GM12872 (cell line): ENCODE data around the gene RAP1GAP.

Experiments used
- TF ChIP-seq, protein P1 (sequence below): IDR thresholded peaks from 3 replicates; pipeline ENCODE4 v1.5.1; 2011; ENCODE audit warnings: low read depth, mild to moderate bottlenecking, low read length, moderate library complexity; ENCODE audit not compliant: insufficient read depth

RAP1GAP gene

DNA sequence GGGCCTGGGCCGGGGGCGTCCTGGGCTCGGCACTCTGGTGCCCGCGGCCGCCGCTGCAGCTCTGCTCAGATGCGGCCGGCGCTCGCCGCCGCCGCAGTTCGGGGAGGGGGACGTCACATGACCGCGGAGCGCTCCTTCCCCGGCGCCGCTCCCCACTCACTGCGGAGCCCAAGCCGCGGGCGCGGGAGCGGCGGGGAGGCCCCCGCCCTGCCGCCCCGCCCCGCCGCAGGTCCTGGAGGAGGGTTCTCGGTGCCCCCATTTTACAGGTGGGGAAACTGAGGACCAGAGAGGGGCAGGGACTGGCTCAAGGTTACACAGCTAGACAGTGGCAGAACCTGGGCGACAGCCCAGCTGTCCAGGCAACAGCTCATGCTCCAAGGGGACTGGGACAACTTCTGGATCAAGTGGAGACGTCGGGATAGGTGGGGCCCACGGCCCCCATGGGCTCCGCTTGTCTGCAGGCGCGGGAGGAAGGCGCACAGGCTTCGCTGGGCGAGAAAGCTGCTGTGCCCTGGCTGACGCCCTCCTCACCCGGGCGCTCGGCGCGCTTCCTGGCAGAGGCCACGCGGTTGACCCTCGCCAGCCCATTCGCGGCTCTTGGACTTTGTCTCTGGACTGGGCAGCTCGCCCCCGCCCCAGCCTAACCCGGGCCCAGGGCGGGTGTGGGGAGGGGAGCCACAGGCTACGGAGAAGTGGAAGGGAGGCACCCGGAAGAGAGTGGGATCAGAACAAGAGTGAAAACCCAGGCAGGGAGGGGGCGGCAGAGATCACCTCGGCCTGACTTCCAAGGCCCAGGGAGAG, at the start of gene RAP1GAP:
TSS of gene RAP1GAP (minus strand) at position 100 of the 801 bp plus-strand sequence. CDS start 49,325 bp downstream, outside the sequence.
- TF ChIP-seq, protein P1, sequence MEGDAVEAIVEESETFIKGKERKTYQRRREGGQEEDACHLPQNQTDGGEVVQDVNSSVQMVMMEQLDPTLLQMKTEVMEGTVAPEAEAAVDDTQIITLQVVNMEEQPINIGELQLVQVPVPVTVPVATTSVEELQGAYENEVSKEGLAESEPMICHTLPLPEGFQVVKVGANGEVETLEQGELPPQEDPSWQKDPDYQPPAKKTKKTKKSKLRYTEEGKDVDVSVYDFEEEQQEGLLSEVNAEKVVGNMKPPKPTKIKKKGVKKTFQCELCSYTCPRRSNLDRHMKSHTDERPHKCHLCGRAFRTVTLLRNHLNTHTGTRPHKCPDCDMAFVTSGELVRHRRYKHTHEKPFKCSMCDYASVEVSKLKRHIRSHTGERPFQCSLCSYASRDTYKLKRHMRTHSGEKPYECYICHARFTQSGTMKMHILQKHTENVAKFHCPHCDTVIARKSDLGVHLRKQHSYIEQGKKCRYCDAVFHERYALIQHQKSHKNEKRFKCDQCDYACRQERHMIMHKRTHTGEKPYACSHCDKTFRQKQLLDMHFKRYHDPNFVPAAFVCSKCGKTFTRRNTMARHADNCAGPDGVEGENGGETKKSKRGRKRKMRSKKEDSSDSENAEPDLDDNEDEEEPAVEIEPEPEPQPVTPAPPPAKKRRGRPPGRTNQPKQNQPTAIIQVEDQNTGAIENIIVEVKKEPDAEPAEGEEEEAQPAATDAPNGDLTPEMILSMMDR, result no peak

DNA sequence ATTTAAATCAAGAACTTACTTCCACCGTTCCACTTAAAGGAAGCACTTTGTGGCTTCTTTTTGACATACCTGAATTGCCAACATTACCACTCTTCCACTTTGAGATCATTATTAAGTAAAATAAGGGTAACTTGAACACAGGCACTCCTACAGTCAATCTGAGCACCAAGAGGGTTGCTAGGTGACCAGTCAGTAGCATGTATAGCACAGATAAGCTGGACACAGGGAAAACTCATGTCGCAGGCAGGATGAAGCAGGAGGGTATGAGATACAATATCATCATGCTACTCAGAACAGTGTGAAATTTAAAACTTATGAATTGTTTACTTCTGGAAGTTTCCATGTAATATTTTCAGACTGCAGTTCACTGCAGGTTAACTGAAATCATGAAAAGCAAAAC, 47.0 kb upstream of the RAP1GAP start:
- TF ChIP-seq, protein P1, result no peak

DNA sequence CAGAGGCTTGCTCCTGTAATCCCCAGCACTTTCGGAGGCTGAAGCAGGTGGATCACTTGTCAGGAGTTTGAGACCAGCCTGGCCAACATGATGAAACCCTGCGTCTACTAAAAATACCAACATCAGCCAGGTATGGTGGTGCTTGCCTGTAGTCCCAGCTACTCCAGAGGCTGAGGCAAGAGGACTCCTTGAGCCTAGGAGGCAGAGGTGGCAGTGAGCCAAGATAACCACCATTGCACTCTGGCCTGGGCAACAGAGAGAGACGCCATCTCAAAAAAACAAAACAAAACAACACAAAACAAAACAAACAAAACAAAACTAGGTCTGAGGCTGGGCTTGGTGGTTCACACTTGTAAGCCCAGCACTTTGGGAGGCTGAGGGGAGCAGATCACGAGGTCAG, 38.7 kb upstream of the RAP1GAP start:
- TF ChIP-seq, protein P1, result no peak

DNA sequence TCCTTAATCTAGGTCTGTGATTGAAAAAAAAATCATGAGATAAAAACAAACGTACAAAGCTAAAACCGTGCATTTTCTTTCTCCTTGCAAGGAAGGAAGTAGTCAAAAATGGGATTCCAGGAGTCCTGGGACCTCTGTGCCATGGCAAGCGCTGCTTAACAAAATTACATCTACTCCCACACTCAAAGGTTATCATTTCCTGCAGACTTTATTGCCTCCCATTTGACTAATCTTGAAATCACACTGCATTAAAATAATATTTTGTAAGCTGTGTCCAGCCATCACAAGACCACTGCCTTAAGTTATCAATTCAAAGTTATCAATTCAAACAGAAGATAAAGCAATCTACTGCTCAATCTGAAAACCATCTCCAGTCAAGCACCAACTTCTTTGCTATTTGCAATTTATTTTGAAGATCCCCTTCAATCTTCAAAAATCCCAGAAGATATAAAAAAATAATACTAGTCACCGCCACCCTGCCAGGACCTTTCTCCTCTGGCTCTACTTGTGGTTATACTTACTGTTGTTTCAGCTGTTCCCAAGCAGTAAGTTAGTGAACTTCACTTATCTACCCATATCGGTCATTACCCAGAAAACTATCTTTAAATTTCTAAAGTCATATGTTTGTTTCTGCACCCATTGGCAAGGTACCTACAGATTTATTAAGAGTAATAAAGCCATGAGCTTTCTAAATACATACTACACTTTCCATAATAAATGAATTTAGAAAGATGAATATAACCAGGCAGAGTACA, 38.1 kb upstream of the RAP1GAP start:
- TF ChIP-seq, protein P1, result no peak

DNA sequence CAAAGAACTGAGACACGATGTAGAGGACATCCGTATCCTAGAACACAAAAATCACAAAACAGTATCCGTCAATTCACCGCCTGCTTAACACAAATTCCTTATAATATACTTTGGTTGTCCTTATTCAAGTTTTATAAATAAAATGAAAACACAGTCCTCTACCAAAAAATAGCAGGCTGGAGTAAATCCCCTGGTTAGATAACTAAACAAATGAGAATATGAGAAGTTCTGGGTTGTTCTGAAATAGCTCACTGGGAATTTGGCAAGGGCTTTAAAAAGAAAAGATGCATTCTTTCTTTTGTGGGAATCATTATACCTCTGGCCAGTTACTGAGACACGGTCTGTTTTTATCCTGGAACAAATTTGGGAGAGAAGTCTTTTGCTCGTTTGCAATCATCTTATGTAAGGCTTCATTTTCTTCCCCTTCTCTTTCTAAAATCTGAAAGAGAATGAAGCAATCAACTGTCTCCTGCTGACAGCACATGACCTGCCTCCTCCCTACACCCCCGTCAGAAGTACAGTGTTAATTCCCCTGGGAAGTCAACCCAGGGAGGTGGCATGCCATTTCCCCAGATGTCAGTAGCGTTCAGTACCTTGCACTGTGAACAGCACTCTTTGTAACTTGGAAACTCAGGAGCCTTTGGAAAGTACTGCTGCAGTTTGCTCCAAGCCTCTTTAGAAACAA, 37.1 kb upstream of the RAP1GAP start:
- TF ChIP-seq, protein P1, result no peak

DNA sequence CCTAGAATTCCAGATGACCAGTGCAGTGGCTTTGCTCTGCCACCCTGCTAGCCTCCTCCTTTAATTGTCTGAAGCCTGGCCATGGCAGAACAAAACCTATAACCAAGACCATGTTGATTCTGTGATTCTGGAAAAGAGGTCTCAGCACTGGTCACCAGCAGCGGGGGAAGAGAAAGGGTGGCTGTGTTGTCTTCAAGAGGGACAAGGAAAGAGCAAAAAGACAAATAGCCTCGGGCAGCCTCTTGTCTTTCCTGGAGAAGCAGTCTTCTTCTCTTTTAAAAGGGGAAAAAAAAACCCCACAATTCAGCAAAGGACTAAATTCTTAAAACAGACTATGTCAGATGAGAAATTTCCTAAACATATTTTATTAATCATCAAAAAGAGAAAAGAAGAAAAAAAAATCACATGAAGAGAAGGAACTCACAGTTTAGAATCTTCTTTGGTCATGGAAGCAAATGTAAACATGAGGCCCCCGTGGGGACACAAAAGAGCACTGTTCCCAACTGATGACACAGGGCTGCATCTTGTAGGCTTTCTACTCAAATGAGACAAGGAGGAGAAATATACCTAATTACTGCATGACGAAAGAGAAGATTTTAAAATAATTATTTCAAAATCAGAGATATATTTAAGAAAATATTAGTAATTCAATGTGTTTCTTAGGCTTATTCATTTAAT, 36.3 kb upstream of the RAP1GAP start:
- TF ChIP-seq, protein P1, result no peak
